ENCODE measurements around the gene SDF4.

Gene SDF4, protein sequence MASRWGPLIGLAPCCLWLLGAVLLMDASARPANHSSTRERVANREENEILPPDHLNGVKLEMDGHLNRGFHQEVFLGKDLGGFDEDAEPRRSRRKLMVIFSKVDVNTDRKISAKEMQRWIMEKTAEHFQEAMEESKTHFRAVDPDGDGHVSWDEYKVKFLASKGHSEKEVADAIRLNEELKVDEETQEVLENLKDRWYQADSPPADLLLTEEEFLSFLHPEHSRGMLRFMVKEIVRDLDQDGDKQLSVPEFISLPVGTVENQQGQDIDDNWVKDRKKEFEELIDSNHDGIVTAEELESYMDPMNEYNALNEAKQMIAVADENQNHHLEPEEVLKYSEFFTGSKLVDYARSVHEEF

GRCh38 chr1:1231400-1232207, at the start of gene SDF4:
Gene SDF4 (minus strand): TSS chr1:1232001. CDS start chr1:1228772, 3,229 bp downstream.
- DNase-seq = peak; percentile 91

GRCh38 chr1:1280782-1281481, 49.1 kb upstream of the SDF4 start:
- DNase-seq = no peak

- no peak for DNase-seq
Measured at GRCh38 chr1:1279028-1279427, 47.2 kb upstream of the SDF4 start.

DNA sequence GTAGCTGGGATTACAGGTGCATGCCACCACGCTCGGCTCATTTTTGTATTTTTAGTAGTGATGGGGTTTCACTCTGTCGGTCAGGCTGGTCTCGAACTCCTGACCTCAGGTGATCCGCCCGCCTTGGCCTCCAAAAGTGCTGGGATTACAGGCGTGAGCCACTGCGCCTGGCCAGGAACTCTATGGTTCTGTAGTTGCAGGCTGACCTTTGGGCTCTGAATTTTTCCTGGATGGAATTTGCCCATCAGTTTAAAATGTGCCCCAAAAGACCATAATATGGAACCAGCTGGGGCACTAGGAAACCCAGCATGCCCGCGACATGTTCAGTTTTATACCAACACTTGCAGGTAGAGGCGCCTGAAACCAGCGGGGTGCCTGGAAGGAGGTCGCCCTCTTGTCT, 46.8 kb upstream of the SDF4 start:
- no peak for DNase-seq

- DNase-seq = no peak
Measured at GRCh38 chr1:1275836-1276235, 44.0 kb upstream of the SDF4 start.

DNA sequence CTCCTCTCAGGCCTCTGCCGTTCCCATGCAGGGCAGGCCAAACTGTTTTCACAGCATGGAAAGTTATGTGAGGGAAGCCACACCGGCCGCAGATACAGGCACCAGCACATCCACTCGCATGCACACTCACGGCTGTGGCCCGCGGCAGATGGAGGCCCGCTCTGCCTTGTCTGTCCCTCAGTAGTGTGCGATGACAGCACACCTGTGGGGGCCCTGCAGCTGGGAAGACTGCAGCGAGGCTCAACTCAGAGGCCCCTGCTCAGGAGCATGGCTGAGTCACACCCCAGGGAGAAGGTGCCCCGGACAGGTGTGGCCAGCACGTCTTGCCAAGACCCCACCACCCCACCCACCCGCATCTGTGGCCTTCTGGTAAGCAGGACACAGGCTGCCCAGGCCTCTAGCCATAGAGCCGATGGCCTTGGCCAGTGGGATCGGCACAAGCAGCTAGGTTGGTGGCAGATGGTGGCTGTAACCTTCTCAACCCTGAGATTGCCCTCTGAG, 43.2 kb upstream of the SDF4 start:
- no peak for DNase-seq

DNA sequence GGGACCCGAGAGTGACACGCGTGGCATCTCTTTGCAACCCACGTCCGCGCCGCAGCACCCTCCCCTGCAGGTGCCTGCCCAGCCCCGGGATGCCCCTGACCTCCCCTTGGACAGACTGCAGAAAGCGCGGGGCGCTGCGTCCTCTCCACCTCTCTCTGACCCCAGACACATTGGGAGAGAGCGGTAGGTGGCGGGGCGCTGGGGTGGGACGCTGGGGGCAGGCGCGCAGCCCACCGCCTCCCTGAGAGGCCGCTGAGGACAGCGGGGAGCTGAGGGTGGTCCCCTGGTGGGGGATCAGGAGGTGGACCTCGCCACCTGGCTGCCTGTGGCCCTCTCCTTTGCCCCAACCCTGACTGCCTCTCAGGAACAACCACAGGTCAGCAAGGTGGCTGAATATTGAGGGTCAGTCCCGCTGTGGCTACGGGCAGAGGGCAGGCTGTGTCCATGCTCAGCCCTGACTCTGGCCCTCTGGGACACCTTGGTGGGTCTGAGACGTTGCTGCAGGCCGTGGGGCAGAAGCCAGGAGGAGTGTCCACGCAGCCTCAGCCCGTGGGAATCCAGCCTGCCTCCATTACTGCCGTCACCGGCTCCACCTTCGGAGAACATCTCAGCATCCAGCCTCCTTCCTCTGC, 42.6 kb upstream of the SDF4 start:
- no peak for DNase-seq

DNA sequence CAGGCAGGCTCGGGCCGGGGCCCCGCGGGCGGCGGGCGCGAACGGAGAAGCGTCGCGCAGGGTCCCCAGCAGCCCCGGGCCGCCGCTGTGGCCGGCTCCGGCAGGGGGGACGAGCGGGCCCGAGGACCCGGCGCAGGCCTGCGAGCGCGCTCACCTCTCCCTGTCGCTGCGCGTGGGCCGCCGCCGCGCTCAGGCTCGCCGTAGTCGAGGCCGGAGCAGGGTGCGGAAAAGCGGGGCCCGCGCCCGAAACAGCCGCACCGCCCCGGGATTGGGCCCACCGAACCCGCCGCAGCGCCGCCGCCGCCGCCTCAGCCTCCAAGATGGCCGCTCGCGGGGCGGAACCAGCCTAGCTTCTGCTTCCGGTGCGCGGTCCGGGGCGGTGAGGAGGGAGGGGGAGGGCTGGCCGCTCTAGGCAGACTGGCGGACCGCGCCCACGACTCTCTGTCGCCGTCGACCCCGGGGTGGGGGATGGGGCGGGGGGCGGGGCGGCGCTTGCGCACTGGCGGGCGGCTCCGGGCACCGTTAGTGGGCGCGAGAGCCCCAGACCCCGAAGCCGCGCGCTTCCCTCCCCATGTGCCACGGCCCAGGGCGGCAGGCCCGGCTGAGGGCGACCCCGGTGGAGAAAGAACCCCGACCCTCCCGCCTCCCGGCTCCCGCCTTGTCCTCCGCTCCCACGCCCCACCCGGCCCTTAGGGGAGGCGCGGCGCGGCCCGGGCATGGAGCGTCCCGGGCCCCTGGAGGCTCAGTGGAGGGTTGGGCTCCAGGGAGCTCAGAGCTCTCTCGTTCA, 41.9 kb upstream of the SDF4 start, which contains the start of gene UBE2J2:
UBE2J2 (minus strand) TSS at position 343 of the 787 bp plus-strand sequence. CDS start 5,862 bp downstream, outside the sequence.
- peak; percentile 63 for DNase-seq

- DNase-seq = no peak
Measured at GRCh38 chr1:1273209-1273511, 41.4 kb upstream of the SDF4 start.

- no peak for DNase-seq
Measured at GRCh38 chr1:1272341-1273208, 40.8 kb upstream of the SDF4 start.

DNA sequence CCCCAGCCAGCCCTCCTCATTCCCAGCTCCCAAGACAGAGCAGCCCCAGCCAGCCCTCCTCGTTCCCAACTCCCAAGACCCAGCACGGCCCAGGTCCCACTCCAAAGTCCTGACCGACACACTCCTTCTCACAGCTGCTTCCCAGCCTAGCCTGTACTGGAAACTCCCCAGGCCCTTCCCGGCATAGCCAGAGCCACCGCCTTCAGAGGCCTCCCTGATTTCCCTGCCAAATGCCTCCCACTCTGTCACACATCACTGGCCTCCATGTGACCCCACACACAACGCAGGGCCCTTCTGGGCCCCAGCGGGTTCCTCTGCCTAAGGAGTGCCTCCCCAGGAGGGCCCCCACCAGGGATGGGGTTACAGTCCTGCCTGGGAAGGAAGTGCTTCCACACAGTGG, 39.0 kb upstream of the SDF4 start:
- DNase-seq = no peak

- DNase-seq = no peak
Measured at GRCh38 chr1:1268284-1268682, 36.5 kb upstream of the SDF4 start.

DNA sequence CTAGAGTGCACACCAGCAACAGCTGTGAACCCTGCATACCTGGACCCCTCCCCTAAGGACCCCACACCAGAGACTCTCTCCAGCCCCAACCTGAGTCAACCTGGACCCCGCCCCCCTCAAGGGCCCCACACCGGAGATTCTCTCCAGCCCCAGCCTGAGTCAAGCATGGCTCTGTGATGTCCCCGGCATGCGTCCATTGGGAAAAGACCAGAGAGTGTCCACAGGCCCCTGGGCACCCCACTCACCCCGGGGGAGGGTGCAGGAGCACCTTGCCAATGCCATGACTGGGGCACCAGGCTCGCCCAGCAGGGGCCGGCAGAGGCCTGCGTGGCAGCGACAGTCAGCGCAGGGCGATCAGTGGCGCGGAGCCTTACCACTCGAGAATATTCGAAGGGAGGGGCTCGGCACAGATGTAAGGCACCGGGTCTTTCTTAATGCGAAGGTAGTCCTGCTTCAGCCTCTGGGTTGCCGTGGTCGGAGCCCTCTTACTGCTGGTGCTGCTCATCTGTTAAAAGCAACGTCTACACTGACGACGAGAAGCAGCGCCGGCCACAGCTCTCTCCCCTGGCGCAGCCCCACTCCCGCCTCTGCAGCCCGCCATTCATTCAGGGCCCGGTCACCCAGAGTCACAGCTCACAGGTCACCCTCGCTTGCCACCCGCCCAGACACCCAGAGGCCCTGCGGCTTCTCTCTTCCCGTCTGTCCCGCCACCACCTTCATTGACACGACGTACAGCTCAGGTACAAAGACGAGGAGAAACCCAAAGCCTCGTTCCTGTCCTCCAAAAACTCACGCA, 35.9 kb upstream of the SDF4 start:
- no peak for DNase-seq

DNA sequence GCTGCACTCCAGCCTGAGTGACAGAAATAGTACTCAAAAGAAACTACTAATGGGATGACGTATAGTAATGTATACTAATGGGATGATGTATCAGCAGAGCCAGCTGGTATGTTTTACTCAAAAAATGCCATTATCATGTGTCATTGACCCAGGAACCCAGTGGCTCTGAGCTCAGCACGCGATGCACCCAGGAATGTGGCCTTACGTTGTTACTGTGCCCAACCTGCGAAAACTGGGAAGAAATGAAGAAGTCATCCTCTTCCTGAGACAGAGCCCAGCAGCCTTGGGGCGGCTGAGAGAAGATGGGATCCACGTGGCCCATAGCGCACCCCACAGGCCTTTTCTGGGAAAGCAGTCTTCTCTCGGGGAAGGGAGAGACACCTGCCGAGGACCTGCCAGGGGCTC, 33.1 kb upstream of the SDF4 start:
- no peak for DNase-seq

- DNase-seq = no peak
Measured at GRCh38 chr1:1264026-1264425, 32.2 kb upstream of the SDF4 start.

GRCh38 chr1:1262758-1263157, 31.0 kb upstream of the SDF4 start:
- no peak for DNase-seq

DNA sequence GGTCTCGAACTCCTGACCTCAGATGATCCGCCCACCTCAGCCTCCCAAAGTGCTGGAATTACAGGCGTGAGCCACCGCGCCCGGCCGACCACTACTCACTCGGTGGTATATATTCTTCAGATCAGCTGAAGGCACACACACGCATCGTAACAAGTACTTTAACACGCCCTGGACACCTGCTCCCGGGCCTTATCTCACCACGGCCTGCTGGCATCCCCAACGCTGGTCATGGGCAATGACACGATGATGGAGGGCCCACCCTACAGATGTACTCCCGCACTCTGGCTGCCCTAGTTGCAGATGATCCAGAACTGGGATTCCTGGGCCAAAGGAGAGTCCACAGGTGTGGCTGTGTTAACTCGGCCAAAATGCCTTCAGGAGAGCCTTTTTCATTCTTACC, 30.3 kb upstream of the SDF4 start:
- DNase-seq = no peak

GRCh38 chr1:1260843-1261560, 29.2 kb upstream of the SDF4 start:
- no peak for DNase-seq

- no peak for DNase-seq
Measured at GRCh38 chr1:1259951-1260600, 28.3 kb upstream of the SDF4 start.
